ENCODE data around the gene MTA1.

Gene MTA1

DNA sequence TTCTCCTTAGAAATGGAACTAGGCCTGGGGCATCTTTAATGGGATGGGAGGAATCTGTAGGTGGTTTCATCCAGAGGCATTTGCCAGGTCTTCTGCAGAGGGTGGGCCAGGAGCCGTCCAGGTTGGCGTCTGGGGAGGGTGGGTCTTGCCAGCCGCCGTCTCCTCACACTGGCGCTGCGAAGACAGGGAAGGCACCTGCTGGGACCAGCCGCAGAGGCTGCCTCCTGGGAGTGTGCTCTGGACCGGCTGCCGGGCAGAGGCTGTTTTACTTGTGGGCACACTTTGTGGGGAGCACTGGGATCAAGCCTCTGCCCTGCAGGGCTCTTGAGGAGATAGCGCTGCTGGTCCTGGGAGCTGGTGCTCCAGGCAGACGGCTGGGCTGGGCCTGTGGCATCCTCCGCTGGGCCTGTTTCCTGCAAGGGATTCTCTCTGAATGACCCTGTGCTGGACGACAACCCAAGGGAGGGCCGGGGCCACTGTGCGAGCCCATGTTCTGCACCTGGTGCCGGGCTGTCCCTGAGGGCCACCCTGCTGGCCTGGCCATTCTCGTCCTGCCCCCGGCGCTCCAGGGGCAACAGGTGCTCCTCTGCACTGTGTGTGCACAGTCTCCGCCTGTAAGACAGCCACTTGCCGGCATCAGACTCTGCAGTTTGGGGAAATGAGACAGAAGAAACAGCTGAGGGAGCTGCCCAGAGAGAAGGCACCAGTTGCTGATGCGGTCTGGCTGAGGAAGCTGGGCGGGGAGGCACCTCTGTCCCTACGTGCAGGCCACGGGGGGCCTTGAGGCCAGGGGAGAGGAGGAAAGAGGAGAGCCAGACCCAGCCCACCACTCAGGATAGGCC is 31.3 kb upstream of the MTA1 start:
- DNase-seq, result no peak

GRCh38 chr14:105388976-105389375 is 30.7 kb upstream of the MTA1 start:
- no peak for DNase-seq

- DNase-seq, result no peak
Measured at GRCh38 chr14:105389534-105389933, 30.1 kb upstream of the MTA1 start.

- no peak for DNase-seq
Measured at GRCh38 chr14:105389976-105390848, 29.4 kb upstream of the MTA1 start.

- no peak for DNase-seq
Measured at GRCh38 chr14:105390849-105391500, 28.7 kb upstream of the MTA1 start.

DNA sequence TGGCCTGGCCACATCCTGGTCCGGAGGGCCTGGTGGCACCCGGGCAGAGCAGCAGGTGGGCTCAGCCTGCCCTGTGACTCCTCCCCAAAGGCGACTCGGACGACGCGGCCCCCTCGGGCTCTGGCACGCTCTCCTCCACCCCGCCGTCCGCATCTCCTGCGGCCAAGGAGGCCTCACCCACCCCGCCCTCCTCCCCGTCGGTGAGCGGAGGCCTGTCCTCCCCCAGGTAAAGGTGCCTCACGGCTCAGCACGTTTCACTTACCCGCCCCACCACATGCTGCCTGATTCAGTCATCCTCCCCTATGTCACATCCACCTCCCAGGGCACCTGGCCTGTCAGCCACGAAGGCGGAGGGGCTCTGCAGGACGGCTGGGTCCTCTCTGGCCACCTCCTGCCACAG is 28.1 kb upstream of the MTA1 start:
- DNase-seq, result no peak

GRCh38 chr14:105392131-105393090 is 27.2 kb upstream of the MTA1 start:
- DNase-seq, result no peak

DNA sequence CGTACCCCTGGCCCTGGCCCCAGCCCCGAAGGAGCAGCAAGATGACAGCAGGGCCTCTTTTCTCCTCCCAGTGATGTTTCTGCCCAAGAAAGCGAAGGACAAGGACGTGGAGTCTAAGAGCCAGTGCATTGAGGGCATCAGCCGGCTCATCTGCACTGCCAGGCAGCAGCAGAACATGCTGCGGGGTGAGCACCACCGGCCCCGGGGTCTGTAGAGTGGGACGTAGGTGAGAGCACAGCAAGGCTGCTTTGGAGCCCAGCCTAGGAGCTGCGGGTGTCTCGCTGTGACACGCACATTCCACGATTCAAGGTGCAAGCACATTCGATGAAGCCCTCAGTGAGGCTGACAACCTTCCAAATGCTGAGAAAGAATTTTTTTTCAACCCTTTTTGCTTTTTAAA is 26.5 kb upstream of the MTA1 start:
- no peak for DNase-seq

DNA sequence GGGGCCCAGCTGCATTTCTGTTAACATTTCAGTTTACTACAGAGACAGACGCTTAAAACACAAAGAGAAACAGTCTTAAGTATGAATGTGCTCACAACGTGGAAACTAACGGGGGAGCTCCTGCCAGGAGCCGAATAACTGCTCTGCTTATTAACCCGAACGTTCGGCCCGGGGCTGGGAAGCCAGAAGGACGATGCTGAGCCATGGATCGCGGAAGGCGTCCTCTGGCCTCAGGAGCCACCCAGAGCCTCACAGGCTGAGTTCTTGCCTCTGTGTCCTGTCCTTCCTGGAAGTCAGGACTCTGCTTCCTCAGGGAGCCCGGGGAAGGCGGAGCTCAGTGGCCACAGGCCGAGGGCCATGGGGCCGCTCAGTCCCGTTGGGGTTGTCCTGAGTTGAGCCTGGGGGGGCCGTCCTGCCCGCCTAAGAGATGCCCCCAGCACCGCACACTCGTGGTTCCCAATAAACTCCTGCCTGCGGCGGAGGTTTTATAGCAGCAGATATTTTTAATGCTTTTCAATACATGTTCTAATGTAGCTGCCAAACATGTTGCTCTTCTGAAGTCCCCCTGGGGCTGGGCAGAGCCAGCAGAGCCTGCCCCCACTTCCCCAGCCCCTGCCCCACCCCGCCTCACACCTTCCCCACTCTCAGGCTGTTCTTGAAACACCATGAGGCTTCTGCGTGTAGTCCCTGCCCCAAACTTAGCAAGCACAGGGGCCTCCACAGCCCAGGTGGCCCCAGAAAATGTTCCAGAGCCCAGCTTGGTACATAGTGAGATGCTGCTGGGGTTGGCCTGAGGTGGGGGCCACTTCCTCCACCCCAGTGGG is 24.7 kb upstream of the MTA1 start:
- no peak for DNase-seq

GRCh38 chr14:105395538-105395854 is 24.1 kb upstream of the MTA1 start:
- no peak for DNase-seq

- DNase-seq, result no peak
Measured at GRCh38 chr14:105397350-105397931, 22.2 kb upstream of the MTA1 start.

DNA sequence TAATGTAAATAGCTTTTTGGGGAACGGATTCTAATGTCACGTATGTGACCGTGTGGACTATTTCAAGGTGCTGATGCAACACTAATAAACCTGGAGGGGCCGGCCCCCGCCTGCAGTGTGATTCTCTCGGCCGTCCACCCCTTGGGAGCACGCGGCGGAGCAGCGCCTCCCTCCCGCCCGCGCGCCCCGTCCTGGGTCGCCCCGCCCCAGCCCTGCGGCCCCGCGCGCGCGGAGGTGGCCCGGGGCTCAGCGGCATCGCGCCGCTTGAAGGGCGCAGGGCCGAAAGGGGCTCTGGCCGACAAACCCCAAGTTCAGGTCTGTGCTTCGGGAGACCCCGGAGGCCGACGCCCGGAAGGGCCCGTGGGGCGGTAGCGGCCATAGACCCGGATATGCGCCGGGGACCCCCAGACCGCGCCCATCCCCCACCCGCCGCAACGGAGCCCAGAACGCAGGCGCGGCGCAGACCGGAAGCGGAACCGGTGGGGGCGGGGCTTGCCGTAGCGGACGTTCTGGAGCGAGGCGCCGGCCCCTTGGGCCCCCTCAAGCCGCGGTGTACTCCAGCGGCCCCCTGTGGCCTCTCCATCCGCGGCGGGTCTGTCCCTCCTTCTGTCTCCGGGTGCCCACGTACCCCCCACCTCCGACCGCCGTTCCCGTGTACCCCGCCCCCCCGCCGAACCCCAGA is 21.4 kb upstream of the MTA1 start, which contains the start of gene TEX22:
TEX22 (plus strand) TSS at position 495 of the 682 bp plus-strand sequence. CDS start 803 bp downstream, outside the sequence.
- DNase-seq, result peak; percentile 96

DNA sequence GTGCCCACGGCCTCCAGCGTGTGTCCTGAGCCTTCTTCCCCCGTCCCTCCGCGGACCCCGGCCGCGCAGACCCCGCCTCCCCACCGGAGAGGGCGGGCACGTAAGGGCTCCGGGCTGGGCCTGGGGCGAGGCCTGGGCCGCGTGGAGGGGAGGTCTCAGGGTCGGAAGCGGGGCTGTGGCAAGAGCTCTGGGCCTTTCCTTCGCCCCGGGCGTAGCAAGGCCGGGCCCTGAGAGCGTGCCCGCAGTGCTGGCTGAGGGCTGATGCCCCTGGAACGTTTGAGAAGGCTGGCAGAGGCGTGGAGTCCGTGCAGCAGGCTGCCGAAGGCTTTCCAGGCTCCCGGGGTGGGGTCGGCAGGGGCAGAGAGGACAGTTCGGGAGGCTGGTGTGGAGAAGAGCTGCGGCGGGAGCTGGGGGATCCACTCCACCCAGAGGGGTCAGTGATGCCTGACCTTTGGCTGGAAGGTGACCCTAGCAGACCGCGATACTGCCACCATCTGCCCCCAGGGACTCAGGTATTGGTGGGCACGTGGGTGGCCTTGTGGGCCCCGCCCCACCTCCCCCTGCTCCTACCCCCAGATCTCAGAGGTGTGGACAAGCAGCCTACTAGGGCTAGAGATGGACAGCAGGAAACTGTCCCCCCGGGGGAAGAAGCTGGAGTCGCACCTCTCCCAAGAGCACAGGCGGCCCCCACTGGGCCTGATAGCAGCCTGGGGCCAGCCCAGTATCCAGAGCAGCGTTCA is 20.7 kb upstream of the MTA1 start:
- DNase-seq, result peak; percentile 88

DNA sequence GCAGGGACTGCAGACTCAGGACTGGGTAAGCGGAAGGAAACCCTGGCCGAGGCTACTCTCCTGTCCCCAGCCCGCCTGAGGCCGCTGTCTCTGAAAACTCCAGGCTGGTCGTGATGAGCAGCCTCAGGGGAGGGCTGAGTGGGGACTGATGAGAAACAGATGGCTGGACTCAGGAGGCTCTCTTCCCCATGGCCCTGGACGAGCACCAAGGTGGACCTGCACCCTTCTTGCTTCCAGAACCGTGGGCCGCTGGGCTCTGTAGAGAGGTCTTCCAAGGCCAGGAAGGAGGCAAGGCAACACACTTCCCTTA is 20.2 kb upstream of the MTA1 start:
- DNase-seq, result no peak

- no peak for DNase-seq
Measured at GRCh38 chr14:105400016-105400415, 19.6 kb upstream of the MTA1 start.

DNA sequence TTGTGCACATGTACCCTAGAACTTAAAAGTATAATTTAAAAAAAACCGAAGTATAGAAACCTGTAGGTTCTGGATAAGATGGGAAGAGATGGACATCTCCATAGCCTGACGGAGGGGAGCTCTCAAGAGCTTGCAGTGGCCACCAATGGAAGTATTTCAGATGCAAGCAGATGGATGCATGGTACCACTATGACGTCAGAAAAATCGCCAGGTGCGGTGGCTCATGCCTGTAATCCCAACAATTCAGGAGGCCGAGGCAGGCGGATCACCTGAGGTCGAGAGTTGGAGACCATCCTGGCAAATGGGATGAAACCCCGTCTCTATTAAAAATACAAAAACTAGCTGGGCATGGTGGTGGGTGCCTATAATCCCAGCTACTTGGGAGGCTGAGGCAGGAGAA is 17.9 kb upstream of the MTA1 start:
- no peak for DNase-seq

DNA sequence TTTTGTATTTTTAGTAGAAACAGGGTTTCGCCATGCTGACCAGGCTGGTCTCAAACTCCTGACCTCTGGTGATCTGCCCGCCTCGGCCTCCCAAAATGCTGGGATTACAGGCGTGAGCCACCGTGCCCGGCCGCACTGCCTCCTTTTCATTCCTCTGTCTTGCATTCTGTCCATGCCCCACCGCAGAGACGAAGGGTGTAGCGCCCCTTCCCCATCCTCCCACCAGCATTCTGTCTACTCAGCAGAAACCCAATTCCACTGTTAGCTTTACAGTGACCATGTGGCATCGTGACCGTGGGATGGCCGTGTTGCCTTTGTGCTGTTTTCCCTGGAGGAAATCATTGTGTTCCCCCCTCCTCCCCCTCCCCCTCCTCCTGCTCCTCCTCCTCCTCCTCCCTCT is 11.0 kb upstream of the MTA1 start:
- no peak for DNase-seq

GRCh38 chr14:105409364-105409763 is 10.3 kb upstream of the MTA1 start:
- no peak for DNase-seq

GRCh38 chr14:105410642-105411016 is 9.0 kb upstream of the MTA1 start:
- no peak for DNase-seq
